Central memory CD4-positive, alpha-beta T cell (primary cell): Measurements from ENCODE around the gene LRRC28.
"Not testable (repeated sequence)": the region's sequence is repeated elsewhere in the genome, so short reads cannot be mapped to it uniquely, and the experiment has no call there.

Experiments used
- DNase-seq: peaks from one replicate; pipeline ENCODE4 v3.0.0; 2022

LRRC28 gene

DNA sequence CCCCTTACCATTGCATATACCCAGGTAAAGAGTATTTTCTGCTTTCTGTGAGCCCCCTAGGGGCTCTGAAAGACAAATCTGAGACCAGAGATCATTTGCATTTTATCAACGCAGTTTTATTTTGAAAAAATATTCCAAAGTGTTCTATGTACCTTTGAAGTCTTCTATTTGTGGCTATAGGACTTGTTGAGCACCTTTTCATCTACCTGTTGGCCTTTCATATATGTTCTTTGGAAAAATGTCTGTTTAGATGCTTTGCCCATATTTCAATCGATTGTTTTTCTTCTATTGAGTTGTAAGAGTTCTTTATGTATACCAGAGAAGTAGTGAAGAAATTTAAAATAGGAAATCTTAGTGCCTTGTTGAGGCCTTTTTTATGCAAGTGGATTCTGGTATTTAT lies 94.0 kb downstream of the LRRC28 start:
- DNase-seq, result no peak

DNA sequence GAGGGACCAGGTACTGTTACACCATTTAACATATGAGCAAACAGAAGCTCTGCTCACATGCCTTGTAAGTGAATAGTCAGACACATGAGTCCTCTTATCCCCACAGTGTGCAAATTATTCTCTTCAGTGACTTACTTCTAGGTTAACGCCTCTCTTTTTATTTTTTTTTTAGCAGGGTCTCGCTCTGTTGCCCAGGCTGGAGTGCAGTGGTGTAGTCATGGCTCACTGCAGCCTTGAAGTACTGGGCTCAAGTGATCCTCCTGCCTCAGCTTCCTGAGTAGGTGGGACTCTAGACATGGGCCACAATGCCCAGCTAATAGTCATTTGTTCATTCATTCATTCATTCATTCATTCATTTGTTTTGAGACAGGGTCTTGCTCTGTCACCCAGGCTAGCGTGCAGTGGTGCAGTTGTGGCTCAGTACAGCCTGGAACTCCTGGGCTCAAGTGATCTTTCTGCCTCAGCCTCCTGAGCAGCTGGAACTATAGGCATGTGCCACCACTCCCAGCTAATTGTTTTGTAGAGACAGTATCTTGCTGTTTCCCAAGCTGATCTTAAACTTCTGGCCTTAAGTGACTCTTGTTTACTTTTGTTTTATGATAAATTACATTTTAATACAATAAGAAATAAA lies 94.7 kb downstream of the LRRC28 start:
- DNase-seq, result no peak

DNA sequence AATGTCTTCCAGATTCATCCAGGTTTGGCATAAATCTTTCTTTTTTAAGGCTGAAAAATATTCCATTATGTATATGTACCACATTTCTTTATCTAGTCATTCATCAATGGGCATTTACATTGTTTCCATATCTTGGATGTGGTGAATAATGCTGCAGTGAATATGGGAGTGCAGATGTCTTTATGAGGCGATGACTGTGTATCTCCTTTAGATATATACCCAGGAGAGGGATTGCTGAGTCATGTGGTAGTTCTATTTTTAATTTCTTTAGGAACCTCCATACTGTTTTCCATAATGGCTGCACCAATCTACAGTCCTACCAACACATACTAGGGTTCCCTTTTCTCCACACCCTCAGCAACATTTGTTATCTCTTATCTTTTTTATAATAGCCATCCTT lies 96.3 kb downstream of the LRRC28 start:
- no peak for DNase-seq

DNA sequence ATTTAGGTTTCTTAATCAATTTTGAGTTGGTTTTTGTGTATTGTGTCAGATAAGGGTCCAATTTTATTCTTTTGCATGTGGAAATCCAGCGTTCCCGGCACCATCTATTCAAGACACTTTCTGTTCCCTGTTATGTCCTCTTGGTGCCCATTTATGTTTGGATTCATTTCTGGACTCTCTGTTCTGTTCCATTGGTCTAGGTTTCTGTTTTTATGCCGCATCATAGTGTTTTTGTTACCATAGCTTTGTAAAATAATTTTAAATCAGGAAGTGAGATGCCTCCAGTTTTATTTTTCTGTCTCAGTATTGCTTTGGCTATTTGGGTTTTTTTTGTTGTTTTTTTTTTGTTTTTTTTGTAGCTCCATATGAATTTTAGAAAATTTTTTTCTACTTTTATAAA lies 97.1 kb downstream of the LRRC28 start:
- DNase-seq, result no peak

DNA sequence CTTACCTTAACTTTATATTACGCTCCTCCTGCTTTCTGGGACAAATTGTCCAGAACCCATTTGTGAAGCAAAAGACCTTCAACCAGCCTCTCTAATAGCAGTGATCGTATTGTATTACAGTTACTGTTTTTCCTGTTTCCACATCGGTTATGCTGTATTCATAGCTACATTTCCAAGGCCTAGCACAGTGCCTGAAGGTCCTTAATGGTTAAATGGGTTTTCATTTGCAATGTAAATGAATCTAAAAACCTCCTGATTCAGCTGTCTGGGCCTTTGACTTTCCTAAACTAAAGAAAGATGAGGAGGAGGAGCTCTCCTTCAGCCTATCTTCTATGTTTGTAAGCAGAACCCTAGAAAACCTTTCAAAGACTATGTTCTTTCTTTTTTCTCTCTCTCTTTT lies 99.1 kb downstream of the LRRC28 start:
- no peak for DNase-seq

DNA sequence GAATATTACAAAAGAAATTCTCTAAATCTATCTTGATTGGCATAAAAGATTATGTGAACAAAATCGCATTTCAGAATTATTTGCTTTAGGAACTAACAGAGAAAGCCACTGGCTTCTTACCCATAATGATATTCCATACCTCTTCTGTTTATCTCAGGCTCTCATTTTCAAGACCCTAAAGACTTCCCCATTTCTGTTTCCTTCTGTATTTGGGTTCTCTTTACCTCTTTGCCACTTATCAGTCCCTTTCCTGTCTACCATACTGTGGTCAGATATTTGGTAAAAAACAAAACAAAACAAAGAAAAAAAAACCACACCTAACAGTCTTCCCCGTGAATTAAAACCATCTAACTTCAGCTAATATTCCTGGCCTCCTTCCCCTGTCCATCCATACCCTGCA lies 108.5 kb downstream of the LRRC28 start:
- no peak for DNase-seq

DNA sequence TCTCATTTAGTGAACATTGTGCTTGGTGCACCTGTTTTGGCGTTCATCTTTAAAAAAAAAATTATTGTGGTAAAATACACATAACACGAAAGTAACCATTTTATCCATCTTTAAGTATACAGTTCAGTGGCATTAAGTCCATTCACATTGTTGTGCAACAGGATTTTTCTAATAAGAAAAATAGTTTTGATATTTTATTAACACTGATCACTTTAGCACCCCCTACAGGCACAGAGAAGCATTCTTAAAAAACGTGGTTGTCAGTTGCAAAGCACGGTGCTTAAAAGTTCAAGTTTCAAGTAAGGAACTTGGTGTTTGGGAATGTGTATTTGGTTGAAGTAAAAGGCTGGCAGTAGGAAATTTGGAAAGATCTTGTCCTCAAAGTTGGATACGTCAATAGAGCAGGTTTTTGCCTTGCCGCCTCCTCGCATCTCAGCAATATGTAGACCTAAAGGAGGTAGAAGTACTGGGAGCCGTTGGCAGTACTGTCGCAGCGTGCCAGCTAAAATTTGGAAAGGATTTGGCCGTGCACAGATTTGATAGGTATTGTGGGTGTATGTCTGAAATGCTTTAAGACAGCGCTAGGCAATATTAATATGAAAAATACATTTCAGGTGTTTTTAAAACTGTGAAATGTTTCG lies 110.4 kb downstream of the LRRC28 start:
- DNase-seq, result no peak

DNA sequence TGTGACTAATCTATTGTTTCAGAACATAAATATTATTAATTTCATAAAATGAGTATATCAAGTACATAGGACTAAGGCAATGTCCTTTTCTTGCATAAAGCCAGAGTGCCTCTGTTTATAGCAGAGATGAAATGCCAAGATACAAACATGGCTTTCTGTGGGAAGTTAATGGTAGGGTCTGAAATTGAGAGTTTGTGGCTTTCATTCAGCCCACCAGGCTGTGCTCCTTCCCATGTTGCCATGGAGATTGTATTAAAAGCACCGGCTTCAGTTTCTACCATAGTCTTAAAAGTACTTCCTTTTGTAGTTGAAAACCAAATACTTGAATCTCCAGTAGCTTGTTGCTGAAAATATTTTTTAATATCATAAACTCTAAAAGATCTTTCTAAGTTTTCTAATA lies 114.0 kb downstream of the LRRC28 start:
- no peak for DNase-seq

DNA sequence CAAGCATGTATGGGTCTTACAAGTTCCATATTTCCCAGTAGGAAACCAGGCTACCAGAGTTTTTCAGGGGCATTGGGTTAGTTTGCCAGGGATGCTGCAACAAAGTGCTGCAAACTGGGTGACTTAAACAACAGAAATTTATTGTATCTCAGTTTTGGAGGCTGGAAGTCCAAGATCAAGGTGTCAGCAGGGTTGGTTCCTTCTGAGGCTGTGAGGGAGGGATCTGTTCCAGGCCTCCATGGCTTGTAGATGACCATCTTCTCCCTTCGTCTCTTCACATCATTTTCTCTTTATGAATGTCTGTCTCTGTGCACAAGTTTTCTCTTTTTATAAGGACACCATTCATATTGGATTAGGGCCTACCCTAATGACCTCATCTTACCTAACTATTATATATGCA lies 114.7 kb downstream of the LRRC28 start:
- no peak for DNase-seq

DNA sequence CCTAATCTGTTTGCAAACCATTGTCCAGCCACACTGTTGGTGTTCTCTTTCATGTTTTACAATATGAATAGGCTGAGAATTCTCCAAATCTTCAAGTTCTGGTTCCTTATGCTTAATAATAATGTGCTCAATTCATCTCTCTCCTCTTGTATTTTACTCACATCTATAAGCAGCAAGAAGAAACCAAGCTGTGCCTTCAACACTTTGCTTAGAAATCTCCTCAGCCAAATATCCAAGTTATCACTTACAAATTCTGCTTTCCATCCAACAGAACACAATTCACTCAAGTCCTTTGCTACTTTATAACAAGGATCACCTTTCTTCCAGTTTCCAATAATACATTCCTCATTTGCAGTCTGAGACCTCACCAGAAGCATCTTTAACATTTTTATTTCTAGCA lies 117.5 kb downstream of the LRRC28 start:
- no peak for DNase-seq

DNA sequence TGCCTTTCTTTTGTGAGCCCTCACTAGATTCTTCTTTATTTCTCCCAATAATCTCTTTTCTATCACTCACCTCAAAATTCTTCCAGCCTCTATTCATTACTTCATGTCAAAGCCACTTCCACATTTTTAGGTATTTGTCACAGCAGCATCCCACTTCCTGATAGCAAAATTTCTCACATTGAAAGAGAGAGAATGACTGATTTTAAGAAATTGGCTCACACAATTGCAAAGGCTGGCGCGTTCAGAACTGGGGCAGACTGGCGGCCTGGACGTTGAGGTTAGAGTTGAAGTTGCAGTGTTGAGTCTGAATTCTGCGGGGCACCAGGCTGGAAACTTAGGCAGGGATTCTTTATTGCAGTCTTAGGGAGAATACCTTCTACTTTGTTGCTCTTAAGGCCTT lies 117.9 kb downstream of the LRRC28 start:
- DNase-seq, result no peak

DNA sequence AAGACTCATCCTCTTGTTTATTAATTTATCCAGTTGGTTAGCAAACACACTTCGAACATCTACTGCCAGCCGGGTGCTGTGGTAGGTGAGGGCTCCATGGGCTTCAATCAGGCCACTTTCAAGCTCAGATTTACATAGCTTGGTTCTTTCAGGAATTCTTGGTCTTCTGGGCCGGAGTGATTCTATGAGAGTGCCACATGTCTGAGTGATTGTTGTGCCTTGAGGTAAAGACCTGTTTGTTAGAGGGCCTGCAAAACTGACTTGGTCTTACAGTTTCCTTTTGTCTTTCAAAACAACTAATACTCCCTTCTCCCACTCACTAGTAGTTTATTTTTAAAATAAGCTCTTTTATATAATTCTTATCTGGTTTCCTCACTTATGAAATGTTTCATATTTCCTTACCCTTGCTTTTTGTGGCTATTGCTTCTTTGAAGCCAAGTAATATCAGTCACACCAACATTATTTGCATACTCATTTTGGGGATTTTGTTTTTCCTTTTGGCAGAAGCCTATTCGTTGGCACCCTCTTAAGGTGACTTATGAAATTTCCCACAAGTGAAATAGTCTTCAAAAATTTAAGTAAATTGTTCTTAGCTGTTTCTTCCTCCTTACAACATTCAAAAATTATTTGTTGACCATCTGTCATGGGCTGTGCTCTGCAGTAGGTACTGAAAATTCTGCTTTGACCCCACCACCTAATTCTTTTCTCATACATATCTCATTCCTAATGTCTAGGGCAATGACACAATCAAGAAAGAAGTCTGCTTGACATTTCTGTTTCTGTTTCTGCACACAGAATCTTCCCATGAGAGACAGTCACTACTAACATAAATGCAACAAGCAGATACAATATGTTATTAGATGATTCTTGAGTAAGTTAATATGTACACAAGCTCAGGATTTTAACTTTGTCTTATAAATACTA lies 120.2 kb downstream of the LRRC28 start:
- DNase-seq, result no peak

DNA sequence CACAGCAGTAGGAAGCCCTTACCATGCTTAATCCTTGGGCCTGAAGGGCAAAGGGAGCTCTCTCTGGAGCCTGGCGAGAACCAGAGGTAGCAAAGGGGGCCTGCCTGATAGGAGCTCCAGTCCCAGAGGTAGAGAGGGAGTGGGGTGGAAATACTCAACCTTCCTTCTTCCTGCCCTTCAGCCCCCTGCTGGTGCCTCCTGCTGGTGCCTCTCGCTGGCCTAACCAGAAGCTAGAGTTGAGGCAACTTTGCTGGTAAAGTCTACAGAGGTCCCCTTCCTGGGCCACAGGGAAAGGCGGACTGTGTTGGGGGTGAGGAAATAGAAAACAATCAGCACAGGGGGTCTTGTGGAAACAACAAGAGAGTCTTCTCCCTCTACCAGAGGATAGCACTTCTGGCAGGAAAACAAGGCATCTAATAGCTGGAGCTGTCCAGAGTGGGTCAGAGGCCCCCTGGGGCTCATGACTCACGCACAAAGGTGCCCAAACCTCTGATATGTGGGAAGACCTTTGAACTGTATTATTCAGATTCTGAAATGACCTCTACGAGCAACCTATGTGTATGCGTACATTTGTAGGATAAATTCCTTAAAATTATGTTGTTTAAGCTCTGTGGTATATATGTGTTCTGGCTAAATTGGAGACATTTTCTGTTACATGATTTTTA lies 133.9 kb downstream of the LRRC28 start:
- DNase-seq, result no peak

DNA sequence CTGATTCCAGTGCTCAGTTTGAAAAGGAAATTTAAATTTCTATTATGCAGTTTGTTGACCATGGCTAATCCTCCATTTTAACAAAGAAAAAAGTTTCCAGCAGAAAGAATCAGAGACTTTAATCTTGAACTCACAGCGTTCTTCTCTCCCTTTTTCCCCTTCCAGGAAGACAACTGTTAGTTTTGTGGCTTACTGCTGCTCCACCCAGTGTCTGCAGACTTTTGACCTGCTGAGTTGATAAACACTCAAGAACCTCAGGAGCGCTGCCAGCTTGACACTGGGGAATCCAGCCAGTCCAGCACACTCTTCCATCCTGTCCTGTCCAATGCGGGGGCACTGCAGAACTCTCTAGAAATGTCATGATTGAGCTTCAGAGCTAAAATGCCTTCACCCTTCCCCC lies 134.6 kb downstream of the LRRC28 start:
- no peak for DNase-seq

DNA sequence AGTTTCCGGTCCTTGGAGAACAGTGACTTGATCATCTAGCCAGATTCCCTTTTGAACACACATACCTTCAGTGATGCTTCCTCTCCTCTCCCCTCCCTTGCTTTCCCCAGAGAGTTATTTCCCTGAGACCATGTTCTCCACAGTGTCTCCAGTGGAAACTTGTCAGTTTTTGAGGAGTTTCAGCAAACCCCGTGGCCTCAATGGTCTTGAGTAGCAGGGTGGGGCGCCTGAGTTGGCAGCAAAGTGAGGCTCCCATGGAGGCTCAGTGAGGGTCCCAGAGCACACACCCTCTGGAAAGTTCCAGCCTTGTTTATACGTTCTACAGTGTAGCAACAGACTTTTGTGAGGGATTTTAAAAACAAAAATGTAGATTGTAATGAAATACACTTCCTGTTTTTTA lies 135.1 kb downstream of the LRRC28 start:
- DNase-seq, result no peak

DNA sequence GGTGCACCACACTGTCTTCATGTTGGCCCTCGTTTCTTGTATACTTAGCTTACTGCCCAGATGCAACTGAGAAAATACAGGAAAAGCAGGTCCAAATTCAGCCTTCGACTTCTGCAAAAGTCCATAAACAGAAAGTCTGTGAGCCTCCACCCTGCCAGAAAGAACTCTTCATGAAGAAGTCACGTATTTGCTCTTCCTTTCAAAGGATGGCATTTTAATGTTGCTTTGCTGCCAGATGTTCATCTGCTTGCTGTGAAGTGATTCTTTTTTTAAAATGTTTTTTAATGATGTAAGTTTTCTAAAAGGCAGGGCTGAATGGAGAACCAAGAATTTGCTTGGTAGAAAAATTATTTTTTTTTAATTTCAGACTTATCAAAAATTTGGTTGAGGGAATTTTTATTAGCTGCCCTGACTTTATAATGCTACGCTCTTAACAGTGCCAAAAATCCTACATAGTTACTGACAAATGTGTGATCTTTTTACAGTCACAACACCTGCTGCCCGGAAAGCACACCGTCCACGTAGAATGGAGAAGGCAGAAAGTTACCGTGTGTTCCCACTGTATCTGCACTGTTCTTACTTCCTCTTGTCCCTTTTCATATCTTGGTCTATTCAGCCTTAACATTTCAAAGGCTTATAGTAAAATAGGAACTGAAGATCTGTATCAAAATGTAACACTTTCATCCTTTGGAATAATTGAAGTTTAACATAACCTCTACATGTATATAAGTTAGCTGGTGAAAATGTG lies 136.3 kb downstream of the LRRC28 start:
- no peak for DNase-seq

DNA sequence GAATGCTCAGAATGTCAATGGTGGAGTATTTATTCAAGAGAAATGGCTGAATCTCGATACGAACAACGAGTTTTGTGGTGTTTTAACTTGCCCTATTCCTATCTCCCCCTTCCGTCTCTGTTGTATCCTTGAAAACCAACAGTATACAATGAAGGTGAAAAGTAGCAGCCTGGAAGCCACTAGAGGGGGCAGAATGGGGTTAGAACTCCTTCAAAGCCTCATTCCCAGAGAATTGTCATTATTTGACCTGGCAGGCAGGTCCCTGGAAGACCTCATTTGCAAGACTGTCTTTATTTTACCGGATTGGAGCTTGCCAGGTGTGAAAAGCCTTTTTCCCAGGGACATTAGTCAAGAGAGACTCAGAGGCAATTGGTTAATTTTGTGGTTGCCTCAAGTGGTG lies 139.4 kb downstream of the LRRC28 start:
- DNase-seq, result no peak

DNA sequence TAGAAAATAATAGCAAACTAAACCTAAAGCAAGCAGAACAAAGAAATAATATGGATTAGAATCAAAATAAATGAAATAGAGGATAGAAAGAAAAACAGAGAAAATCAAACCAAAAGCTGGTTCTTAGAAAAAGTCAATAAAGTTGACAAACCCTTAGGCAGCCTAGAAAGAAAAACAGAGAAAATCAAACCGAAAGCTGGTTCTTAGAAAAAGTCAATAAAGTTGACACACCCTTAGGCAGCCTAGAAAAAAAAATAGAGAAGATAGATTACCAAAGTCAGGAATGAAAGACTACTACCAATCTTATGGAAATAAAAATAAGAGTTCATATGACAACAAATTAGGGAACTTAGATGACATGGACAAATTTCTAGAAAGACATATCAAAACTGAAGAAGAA lies 142.4 kb downstream of the LRRC28 start:
- no peak for DNase-seq

DNA sequence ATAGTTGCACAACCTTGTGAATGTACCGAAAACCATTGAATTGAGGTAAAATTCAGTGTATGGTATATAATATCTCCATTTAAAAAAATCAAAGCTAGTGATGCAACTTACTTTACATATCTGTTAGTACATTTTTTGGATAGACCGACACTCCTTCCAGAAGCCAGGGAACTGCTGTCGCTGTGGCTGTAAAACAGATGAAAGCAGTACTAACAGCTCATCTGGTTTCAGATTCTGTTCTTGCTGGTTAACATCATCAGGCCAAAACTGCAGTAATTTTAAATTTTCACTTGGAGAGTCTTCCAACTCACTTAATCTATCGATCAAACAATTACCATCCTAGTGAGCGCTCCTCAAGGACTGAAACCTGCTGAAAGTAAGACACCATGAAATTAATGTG lies 145.1 kb downstream of the LRRC28 start:
- no peak for DNase-seq

DNA sequence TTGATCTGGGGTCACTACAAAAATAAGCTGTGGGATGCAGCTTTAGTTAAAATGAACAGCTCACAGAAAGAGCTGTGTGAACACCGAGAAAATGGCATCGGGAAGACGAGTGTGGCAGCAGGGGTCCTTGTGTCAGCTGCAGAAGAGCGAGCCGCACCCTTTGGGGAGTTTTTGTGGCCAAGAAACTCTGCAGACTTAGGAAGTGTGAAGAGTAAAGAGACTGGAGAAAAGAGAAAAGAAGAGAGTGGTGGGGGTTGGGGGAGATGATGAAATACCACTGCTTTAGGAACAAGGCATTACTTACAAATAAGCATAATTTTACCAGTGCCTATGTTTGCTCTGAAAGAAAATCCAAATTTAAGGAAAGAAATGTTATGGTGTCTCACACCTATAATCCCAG lies 147.8 kb downstream of the LRRC28 start:
- no peak for DNase-seq

DNA sequence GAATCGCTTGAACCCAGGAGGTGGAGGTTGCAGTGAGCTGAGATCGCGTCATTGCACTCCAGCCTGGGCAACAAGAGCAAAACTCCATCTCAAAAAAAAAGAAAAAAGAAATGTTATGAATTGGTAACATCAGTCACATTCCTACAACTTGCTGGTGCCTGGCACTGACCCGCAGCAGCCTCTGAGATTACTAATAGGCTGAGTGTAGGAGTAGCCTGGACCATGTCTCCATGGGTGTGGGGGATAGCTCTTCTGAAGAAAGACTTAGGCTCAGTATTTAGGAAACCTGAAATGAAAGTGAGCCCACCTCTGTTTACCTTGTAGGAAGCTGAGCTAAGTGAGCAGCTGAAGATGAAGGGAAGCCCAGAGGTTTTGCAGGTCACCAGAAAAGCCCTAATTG lies 148.3 kb downstream of the LRRC28 start:
- no peak for DNase-seq

DNA sequence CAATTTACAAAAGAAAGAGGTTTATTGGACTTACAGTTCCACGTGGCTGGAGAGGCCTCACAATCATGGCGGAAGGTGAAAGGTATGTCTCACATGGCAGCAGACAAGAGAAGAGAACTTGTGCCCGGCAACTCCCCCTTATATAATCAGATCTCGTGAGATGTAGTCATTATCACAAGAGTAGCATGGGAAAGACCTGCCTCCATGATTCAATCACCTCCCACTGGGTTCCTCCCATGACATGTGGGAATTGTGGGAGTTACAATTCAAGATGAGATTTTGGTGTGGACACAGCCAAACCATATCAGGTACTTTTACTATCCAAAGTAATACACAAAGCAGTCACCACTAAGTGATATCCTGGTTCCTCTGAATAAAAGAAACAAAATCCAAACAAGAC lies 149.9 kb downstream of the LRRC28 start:
- DNase-seq, result not testable (repeated sequence)
